H4 (cell line): ENCODE measurements around the gene RPS6KB1. TPM values are rescaled to one million over a fixed set of nuclear protein-coding genes. Genes with fewer than 3 reads are reported as not detected.
A peak's percentile ranks its signal among the peaks of the same experiment; 100 is the strongest.
"Not testable (repeated sequence)": the region's sequence is repeated elsewhere in the genome, so short reads cannot be mapped to it uniquely, and the experiment has no call there.

Source experiments
- DNase-seq: peaks from one replicate; pipeline ENCODE4 v3.0.0-alpha.2; 2015; ENCODE audit warnings: low spot score
- total RNA-seq: library from RNA; depleted of rRNA; stranded (reverse); fragments of >200 nt; shearing (Covaris generic); gene quantifications from 2 replicates; pipeline ENCODE4 v1.2.3, GENCODE V29; 2014; rRNA removed

The RPS6KB1 gene
- 25.1 and 27.1 TPM in 2 replicates for total RNA-seq

DNA sequence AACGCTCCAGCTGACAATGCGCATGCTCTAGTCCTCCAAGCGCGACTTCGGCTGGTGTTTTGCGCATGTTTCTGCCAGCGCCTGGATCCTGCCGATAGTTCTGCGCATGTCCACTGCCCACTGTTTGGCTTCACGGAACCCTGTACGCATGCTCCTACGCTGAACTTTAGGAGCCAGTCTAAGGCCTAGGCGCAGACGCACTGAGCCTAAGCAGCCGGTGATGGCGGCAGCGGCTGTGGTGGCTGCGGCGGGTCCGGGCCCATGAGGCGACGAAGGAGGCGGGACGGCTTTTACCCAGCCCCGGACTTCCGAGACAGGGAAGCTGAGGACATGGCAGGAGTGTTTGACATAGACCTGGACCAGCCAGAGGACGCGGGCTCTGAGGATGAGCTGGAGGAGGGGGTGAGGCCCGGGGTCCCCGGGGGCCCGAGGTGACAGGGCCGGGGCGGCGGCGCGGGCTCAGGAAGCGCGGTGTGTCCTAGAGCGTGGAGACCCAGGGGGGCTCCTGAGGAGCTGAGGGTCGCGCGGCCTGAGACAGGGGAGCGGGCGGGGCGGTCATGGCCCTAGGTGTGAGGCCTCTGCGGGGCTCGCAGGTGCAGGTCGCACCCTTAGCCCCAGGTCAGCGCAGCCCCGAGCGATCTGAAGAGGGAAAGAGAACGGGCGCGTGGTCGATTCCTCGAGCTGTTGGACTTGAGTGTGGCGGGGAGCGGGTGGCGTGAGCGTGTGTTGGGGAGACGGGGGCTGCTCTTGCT is at the start of gene RPS6KB1, which contains the start of gene TUBD1:
RPS6KB1 (plus strand) TSS at position 198 of the 752 bp plus-strand sequence; CDS start at position 262, 64 bp downstream.
TUBD1 (minus strand) TSS at position 20 of the 752 bp plus-strand sequence. CDS start 1,941 bp downstream, outside the sequence.
- peak; percentile 100 for DNase-seq

DNA sequence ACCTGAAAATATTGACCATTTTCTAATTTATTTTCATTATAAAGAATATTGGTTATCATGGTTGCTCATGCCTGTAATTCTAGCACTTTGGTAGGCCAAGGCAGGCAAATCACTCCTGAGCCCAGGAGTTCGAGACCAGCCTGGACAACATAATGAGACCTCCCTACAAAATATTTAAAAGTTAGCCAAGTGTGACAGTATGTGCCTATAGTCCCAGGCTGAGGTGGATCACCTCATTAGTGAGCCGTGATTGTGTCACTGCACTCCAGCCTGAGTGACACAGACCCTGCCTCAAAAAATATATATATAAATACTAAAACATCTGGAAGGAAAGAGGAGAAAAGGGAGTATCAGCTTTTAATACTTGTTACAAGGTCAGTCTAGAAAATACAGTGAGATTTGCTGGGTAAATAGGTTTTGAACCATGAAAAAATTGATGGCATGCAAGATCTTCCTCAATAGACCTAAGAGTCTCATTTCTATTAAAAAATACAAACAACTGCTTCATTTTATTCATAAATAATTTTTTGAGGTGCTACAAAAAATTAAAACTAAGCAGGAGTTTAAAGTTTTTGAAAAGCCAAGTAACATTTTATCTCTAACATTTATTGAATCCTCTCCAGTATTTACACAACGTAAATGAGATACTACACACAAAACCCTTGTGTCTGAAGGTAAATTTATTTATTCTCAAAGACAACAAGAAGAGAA is 47.9 kb upstream of the RPS6KB1 start:
- peak; percentile 56 for DNase-seq

DNA sequence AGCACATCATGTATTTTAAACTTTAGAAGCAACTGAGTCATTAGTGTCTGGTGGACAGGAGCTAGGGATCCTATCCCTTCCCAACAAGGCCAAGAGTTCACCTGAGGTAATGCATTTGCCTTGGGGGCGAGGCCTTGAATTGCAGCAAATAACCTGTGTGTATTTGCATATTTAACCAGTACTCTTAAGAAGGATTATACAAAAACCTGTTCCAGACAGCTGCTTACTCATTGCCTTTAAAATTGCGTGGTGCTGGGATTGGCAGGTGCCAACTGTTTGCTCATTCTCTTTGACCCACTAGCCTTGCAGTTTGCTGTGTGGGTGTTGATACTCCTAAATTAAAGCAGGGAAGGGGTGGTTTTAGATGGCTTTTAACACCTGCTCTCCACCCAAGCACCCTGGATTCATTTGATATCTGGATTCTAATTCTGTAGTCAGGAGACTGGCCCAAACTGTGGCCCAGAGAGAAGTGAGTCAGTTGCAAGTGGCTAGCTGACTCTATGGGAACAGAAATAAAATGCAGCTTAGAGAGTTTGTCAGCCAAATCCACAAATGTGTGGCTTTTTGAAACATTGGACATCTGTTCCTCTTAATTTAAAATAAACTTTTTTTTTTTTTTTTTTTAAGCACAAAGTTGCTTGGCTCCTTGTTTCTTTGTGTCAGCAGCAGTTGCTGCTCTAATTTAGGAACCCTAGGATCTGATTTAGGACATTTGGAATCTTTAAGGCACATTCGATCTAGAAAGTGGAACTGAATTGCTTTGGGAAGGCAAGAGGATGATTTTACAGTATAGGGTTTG is 47.1 kb upstream of the RPS6KB1 start:
- peak; percentile 84 for DNase-seq

DNA sequence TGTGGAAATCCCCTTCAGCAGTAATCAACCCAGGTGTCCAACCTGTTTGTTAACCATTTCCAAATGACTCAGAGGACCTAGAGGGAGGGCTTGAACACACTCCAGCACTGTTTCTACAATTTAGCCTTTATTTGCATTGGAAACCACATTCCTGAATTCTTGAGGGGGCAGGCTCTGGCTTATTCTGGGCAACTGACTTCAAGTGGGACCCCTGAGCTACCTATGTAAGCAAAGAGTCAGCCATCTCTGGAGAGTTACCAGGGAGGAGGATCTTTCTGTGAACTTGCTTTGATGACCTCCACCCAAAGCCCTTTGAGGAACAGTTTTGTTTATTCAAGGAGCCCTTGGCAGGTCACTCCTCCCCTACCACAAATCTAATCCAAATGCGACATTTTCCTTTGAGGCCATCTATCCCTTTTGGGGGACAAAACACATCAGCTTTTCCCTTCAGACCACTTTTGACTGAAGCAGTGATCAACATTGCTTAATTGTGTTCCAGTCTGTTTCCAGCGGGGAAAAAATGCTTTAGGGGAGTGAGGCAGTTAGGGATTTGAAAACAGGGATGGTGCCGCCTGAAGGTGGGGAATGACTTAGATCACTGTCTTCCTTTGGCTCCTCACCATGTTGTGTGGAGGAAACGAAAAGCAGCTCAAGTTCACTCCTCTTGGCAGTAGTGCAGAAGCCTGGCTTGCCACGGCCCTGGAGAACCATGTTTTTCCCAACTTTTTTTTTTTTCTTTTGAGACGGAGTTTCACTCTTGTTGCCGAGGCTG is 46.3 kb upstream of the RPS6KB1 start:
- peak; percentile 87 for DNase-seq

DNA sequence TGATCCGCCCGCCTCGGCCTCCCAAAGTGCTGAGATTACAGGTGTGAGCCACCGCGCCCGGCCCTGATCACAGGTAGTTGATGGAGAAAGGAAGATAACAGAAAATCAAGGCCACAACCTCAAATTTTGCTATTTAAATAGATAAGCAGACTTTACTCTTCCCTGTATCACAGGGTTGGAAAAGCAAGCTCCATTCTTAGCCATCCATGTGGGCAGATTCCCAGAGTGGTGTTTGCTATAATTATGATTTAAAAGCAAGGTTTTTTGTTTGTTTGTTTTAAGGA is 44.6 kb upstream of the RPS6KB1 start:
- DNase-seq: no peak

DNA sequence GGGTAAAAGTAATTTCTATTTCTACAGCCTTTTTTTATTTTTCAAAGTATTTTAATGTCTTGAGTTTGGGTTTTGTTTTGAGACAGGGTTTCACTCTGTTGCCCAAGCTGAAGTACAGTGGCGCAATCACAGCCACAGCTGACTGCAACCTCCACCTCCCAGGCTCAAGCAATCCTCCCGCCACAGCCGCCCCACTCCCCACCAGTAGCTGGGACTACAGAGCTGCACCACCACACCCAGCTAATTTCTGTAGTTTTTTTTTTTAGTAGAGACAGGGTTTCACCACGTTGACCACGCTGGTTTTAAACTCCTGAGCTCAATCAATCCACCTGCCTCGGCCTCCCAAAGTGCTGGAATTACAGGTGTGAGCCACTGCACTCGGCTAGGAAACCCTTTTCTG is 44.1 kb upstream of the RPS6KB1 start:
- DNase-seq: peak; percentile 65

DNA sequence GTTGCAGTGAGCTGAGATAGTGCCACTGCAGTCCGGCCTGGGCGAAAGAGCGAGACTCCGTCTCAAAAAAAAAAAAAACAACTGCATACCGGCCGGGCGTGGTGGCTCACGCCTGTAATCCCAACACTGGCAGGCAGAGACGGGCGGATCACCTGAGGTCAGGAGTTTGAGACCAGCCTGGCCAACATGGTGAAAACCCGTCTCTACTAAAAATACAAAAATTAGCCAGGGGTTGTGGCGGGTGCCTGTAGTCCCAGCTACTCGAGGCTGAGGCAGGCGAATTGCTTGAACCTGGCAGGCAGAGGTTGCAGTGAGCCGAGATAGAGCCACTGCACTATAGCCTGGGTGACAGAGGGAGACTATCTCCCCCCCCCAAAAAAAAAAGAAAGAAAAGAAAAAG is 42.6 kb upstream of the RPS6KB1 start:
- DNase-seq: not testable (repeated sequence)

DNA sequence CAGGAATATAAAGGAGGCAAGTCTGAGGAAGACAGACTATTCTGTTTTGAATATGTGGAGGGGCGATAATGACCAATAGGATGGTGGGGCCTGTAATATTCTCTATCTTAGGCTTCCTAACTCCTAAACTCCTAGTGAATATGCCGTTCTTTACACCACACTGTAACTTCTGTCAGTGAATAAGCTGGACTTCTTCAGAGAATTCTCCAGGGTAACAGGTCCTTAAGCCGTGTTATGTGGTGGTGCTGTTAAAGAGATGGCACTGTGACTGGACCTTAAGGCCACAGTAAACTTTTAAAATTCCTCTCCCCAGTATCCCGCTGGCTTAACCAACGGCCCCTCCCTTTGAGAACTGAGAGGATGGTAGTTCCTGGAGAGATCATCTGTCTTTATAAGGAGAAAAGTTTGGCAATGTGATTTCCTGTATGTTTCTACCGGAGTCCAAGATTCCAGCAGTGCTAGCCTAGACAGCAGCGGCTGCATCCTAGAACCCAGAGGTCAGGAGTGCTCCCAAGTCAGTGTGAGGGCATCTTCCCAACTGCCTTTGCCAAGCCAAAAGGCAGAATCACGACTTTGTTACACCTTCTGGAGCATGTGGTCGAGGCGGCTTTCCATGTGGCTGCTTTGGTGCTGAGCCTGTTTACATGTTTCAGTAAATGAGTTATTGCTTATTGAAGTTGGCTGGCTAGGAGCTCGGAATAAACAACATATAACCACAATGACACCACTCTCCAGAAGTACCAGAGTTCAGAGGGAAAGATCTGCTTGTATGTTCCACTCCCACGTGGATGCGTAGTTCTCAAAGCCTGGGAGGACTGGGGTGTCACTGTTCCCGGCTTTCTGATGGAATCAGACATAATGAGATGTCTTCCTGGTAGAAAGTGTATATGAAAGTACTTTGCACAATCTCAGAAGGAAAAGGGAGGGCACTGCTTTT is 41.2 kb upstream of the RPS6KB1 start:
- DNase-seq: peak; percentile 99

DNA sequence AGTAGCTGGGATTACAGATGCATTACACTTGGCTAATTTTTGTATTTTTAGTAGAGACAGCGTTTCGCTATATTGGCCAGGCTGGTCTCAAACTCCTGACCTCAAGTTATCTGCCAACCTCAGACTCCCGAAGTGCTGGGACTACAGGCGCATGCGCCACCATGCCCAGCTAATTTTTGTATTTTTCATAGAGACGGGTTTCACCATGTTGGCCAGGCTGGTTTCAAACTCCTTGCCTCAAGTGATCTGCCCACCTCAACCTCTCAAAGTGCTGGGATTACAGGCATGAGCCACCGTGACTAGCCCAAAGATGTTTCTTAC is 40.1 kb upstream of the RPS6KB1 start:
- DNase-seq: not testable (repeated sequence)

DNA sequence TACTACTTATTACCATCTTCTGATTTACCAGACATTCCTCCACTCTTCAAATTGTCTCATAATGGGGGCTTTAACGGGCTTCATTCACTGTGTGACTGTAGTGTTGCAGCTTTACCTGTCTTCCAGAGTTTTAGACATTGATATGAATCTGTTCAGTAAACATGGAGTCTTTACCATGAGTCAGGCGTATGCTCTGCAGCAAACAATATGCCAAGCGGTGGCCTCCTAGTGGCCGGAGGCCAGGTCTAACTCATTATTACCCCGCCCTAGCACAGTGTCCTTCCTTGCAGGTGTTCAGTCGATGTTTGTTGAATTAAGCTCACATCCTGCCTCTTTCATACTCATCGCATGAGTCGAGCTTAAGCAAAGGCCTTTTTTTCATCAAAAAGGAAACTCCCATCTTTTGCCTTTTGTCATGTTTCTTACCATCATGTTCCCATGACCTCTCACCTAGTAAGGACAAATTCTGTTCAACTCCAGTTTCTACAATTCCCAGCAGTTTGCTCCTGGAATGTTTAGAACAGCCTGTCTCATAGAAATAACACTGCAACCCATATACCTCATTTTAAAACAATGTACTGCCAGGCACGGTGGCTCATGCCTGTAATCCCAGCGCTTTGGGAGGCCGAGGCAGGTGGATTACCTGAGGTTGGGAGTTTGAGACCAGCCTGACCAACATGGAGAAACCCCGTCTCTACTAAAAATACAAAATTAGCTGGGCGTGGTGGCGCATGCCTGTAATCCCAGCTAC is 39.6 kb upstream of the RPS6KB1 start:
- peak; percentile 95 for DNase-seq

DNA sequence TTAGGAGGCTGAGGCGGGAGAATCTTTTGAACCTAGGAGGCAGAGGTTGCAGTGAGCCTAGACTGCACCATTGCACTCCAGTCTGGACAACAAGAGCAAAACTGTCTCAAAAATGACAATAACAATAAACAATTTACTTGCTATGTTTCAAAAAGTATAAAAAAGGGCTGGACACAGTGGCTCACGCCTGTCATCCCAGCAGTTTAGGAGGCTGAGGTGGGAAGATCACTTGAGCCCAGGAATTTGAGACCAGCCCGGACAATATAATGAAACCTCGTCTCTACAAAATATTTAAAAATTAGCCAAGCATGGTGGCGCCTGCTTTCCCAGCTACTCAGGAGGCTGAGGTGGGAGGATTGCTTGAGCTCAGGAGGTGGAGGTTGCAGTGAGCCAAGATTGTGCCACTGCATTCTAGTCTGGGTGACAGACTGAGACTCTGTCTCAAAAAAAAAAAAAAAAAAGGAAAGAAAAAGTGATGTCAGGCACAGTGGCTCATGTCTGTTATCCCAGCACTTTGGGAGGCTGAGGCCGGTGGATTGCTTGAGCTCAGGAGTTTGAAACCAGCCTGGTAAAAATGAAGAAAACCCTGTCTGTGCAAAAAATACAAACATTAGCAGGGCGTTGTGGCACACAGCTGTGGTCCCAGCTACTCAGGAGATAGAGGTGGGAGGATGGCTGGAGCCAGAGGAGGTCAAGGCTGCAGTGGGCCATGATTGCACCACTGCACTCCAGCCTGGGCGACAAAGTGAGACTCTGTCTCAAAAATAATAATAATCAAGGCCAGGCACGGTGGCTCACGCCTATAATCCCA is 38.8 kb upstream of the RPS6KB1 start:
- DNase-seq: not testable (repeated sequence)

DNA sequence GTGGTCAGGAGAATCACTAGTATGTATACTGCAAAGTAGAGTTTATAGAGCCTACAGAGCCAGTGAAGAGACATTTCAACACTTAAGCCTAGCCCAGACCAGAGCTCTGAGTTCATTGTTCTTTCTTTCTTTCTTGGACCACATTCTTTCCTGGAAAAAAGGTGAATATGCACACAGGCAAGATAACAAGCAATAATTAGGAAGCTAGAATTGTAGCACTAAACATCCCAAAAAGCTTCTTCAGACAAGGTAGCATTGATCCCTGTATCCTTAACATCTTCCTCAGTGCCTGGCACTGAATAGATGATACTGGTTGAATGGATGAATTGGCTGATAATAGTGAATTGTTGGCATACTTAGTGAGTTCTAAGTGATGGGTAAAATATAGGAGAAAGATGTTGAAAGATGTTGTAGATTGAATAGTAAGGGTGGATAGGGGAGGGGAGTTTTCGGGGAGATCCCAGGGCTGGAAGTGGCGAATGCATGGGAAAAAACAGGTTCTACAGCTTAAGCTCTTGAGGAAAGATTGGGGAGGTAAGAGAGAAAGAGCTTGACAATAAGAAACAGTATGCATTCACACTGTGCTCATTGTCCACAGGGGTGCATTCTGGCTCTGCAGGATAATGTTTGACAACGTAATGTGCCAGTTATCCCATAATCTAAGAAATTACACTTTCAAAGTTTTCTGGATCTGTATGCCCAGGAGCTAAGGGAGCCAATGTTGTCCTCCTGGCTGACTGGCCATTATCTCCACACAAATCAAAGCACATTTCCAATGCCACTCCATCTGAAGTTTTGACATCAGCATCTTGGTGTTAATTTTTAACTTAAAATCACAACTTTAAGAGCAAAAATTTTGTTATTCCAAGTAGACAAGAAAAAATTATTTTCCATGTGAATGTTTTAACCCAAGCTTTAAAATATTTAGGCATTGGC is 35.8 kb upstream of the RPS6KB1 start:
- no peak for DNase-seq

DNA sequence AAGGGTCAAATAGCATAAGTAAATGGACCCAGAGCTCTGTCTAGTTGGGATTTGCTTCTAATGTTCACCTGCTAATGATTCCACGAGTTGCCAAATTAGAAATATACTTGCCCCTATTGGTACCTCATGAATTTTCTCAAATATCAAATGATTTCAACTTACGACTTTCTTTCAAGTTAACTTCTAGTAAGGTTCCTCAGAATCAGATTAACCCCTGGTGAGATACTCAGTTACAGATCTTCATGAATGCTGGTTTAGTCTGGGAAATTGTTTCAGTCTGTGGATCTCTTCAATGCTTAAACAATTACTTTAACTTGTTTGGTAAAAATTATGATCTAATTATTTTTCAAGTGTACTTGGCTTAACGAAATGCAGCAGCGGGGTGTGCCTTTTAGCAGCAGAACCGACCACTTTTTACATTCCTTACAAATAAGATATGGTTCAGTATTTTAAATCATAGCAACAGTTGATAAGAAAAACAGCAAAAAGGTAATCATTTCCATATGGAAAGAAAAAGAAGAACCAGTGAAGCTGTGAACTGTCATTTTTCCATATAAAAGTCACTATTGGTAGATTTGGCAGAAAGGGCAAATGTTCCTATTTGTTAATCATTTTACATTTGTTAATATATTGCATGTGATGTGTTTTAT is 34.6 kb upstream of the RPS6KB1 start:
- no peak for DNase-seq

DNA sequence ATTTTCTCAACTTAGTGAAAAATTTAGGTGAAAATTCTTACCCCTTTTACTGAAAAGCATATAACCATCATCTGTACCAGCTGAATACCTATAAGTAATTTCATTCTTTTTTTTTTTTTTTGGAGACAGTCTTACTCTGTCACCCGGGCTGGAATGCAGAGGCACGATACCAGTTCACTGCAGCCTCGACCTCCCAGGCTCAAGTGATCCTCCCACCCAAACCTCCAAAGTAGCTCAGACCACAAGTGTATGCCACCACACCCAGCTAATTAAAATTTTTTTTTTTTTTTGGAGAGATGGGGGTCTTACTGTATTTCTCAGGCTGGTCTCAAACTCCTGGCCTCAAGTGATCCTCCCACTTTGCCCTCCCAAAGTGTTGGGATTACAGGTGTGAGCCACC is 34.0 kb upstream of the RPS6KB1 start:
- DNase-seq: no peak

DNA sequence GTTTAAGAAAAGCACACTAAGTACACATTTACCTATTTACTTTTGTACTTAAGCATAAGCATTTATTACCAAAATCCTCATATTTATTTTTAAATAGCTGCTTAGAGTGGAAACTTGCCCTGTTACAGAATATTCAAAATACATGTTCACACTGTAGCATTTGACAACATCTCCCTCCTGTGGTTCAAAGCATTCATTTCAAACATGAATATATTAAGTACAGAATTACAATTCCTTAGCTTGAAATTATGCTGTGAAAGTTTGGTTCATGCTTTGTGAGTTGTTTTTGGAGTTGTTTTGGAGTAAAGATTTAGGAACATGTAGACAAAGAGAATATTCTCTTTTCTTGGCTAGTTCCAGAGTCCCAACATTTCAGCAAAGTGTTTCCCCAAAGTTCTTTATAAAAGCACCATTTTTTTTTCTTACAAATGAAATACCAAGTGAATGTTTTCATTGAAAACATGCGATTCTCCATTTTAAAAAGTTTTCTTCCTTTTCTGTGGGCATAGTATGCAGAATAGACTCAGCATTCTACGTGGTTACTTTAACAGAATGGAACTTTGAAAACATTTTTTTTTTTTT is 33.4 kb upstream of the RPS6KB1 start:
- peak; percentile 75 for DNase-seq

DNA sequence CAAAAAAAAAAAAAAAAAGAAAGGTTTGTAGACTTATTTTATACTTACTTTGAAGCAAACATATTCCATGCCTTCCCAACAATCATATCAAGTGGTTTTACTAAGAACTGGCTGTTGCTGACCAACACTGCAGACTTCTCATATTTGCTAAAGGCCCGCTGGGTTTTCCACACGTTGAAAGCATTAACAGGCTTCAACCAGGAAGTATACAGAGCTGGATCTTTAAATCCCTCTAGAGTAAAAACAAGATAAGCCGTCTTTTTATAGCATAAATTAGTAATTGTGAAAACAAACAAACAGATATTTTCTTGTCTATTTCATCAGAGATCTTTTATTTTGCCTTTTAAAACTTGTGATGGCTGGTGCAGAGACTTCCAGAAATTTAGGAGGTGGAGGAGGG is 29.3 kb upstream of the RPS6KB1 start:
- no peak for DNase-seq

DNA sequence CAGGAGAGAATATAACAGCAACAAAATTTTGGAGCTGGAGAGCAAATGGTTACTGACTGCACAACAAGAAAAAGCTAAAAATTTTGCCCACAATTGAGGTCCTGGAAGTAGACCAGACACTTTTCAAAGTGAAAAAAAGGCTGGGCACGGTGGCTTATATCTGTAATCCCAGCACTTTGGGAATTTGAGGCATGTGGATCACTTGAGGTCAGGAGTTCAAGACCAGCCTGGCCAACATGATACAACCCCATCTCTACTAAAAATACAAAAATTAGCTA is 23.0 kb upstream of the RPS6KB1 start:
- DNase-seq: no peak
